K562 (cell line): ENCODE measurements around the gene GGPS1. TPM values are rescaled to one million over a fixed set of nuclear protein-coding genes. Genes with fewer than 3 reads are reported as not detected.

Source experiments
- ATAC-seq: fragments of 200-7000 bp; cut with Tn5 transposase; 3 replicates; pipeline ENCODE4 v1.9.1; 2020; ENCODE audit warnings: moderate library complexity
- BruUV-seq: library from RNA; stranded (reverse); fragments of 400-500 nt; replicated peaks from 2 replicates; lab custom pipeline; 2021; lab: Mats Ljungman, UMichigan
- CTCF ChIA-PET: fragments of 300-600 bp; formaldehyde crosslinking; extraction: SDS; loops from one replicate; lab custom pipeline; 2021; ENCODE audit warnings: low intra/inter-chr PET ratio; lab: Yijun Ruan, JAX
- POLR2A ChIA-PET: fragments of 300-600, 350-650 bp; sonication (Branson Sonifier 250); formaldehyde crosslinking; extraction: SDS; loops from one replicate; lab custom pipeline; 2021; ENCODE audit warnings: antibody characterized with exemption, inconsistent platforms; lab: Yijun Ruan, JAX
- DNase-seq, 4 experiments: peaks; one replicate each; pipeline versions ENCODE4 v3.0.0 to v3.0.0-alpha.2; 2011 to 2018; ENCODE audit warnings: low spot score in 3 of 4, mixed read lengths in 3 of 4; ENCODE audit errors: extremely low read depth in 1 of 4
- FAIRE-seq: peaks from 2 replicates; lab custom pipeline; 2011; peaks lifted over from hg19 to GRCh38; lab: Jason Lieb, UNC
- H2AFZ ChIP-seq: 2 replicates; pipeline ENCODE4 v1.6.0; 2011; ENCODE audit warnings: low read depth, low read length, control low read depth, inconsistent platforms
- H3K27ac ChIP-seq: fragments of 200-600 bp; 3 replicates; pipeline ENCODE4 v1.8.0; 2011; ENCODE audit warnings: low read depth, mild to moderate bottlenecking, control low read depth, inconsistent platforms, low read length, moderate library complexity, mixed read lengths; ENCODE audit errors: extremely low read depth
- H3K27me3 ChIP-seq, 2 experiments: fragments of 300-600 bp in 1 of 2; 2 replicates in 1 of 2; 3 replicates in 1 of 2; pipeline versions ENCODE4 v1.6.0 to v1.8.0; 2011; ENCODE audit warnings: inconsistent platforms in 2 of 2, low read length in 2 of 2, mild to moderate bottlenecking in 1 of 2, mixed read lengths in 1 of 2, moderate library complexity in 1 of 2; ENCODE audit not compliant: control insufficient read depth in 2 of 2, insufficient read depth in 2 of 2
- H3K36me3 ChIP-seq: fragments of 300-600 bp; 3 replicates; pipeline ENCODE4 v1.8.0; 2011; ENCODE audit warnings: mild to moderate bottlenecking, low read length, inconsistent platforms; ENCODE audit not compliant: control insufficient read depth, insufficient read depth
- H3K4me1 ChIP-seq, 2 experiments: fragments of 200-600 bp in 1 of 2; replicated peaks in 1 of 2; 2 replicates in 1 of 2; 3 replicates in 1 of 2; pipeline versions ENCODE4 v1.5.1 to v1.8.0; 2011; ENCODE audit warnings: inconsistent platforms in 2 of 2, low read length in 2 of 2, mild to moderate bottlenecking in 1 of 2, mixed read lengths in 1 of 2, moderate library complexity in 1 of 2; ENCODE audit not compliant: control insufficient read depth in 2 of 2, insufficient read depth in 2 of 2
- H3K4me2 ChIP-seq: 2 replicates; pipeline ENCODE4 v1.6.1; 2011; ENCODE audit warnings: low read length, control low read depth, inconsistent platforms, mixed read lengths; ENCODE audit not compliant: insufficient read depth
- H3K4me3 ChIP-seq: fragments of 200-600 bp; sonication (generic), shearing (Covaris generic); 2 replicates; pipeline ENCODE4 v1.5.1; 2016; ENCODE audit warnings: control low read depth, inconsistent platforms
- H3K79me2 ChIP-seq: fragments of 200-600 bp; 3 replicates; pipeline ENCODE4 v1.8.0; 2011; ENCODE audit warnings: low read length, inconsistent platforms; ENCODE audit not compliant: control insufficient read depth, insufficient read depth
- H3K9ac ChIP-seq, 2 experiments: 2 replicates each; pipeline versions ENCODE4 v1.6.0 to v1.6.1; 2011; ENCODE audit warnings: low read depth in 2 of 2, low read length in 2 of 2, control low read depth in 1 of 2, inconsistent platforms in 1 of 2, mild to moderate bottlenecking in 1 of 2, mixed read lengths in 1 of 2; ENCODE audit not compliant: insufficient read depth in 1 of 2
- H3K9me1 ChIP-seq: one replicate; pipeline ENCODE4 v1.6.0; 2011; ENCODE audit warnings: inconsistent platforms, mild to moderate bottlenecking, low read length, moderate library complexity; ENCODE audit not compliant: control insufficient read depth, insufficient read depth
- H3K9me3 ChIP-seq: replicated peaks from 2 replicates; pipeline ENCODE4 v1.5.1; 2011; ENCODE audit warnings: low read depth, low read length, inconsistent platforms; ENCODE audit not compliant: control insufficient read depth, insufficient read depth
- H4K20me1 ChIP-seq: replicated peaks from 2 replicates; pipeline ENCODE4 v1.6.1; 2011; ENCODE audit warnings: low read length, inconsistent platforms, mixed read lengths; ENCODE audit not compliant: control insufficient read depth, insufficient read depth
- ASH1L ChIP-seq: fragments of 450-650 bp; IDR thresholded peaks from 2 replicates; pipeline ENCODE4 v1.6.1; 2018; ENCODE audit warnings: borderline replicate concordance, mild to moderate bottlenecking, low read depth; ENCODE audit not compliant: partially characterized antibody
- CEBPG ChIP-seq, 3 experiments: fragments of 200-800 bp in 1 of 3; sonication (Bioruptor generic) in 1 of 3; sonication (generic) in 1 of 3; formaldehyde crosslinking in 1 of 3; IDR thresholded peaks in 2 of 3; conservative IDR thresholded peaks in 1 of 3; 2 replicates each; pipeline versions ENCODE4 v1.6.1 to v1.8.0; 2016 to 2022; ENCODE audit warnings: missing compliant biosample characterization in 2 of 3, missing genetic modification characterization in 2 of 3, mild to moderate bottlenecking in 1 of 3, missing genetic modification reagents in 1 of 3
- WGBS: fragments of 100-300 bp; shearing (Covaris generic); methylation state at CpG from one replicate; pipeline ENCODE4 v1.1.6; 2016; ENCODE audit warnings: low coverage, mixed read lengths; ENCODE audit not compliant: insufficient coverage; ENCODE audit errors: missing lambda C conversion rate; 5-methylcytosine and 5-hydroxymethylcytosine counted together
- in situ Hi-C: fragments of 300-500 bp; cut with MboI; formaldehyde crosslinking; loops from 4 replicates; pipeline ENCODE4 v1.15.0; 2018; ENCODE audit warnings: inconsistent platforms, mixed read lengths
- intact Hi-C: fragments of 100-400 bp; cut with micrococcal nuclease; formaldehyde crosslinking; loops from 2 replicates; pipeline ENCODE4 v1.14.2; 2022
- polyA plus RNA-seq, 8 experiments: library from polyadenylated mRNA; depleted of rRNA in 4 of 8; stranded (reverse) in 5 of 8; unstranded in 3 of 8; fragments of >200 nt; fragmentation: Nextera tagmentation in 2 of 8; fragmentation: Illumina TruSeq in 1 of 8; extraction: Ambion mirVana in 2 of 8; extraction: Trizol in 1 of 8; gene quantifications; 2 replicates each; pipeline versions ENCODE4 v1.2.1 to v1.2.3, GENCODE V29; 2011 to 2014; ENCODE audit warnings: inconsistent platforms in 1 of 8, missing spikeins in 1 of 8
- total RNA-seq, 7 experiments: library from RNA; depleted of rRNA in 6 of 7; stranded (reverse); fragments of >200 nt in 6 of 7; fragmentation: Illumina TruSeq in 2 of 7; extraction: Trizol in 2 of 7; gene quantifications; 2 replicates each; pipeline versions ENCODE4 v1.2.1 to v1.2.3, GENCODE V29; 2011 to 2021; ENCODE audit warnings: low replicate concordance in 1 of 7
- TF ChIP-seq, protein P1 (sequence below), 2 experiments: fragments of 450-650 bp in 1 of 2; sonication (generic) in 1 of 2; formaldehyde crosslinking in 1 of 2; IDR thresholded peaks in 1 of 2; conservative IDR thresholded peaks in 1 of 2; 2 replicates each; pipeline versions ENCODE4 v1.6.1 to v1.8.1; 2016 to 2023; ENCODE audit warnings: mild to moderate bottlenecking in 2 of 2, moderate library complexity in 2 of 2, inconsistent platforms in 1 of 2, missing genetic modification reagents in 1 of 2

Gene GGPS1
- total and polyA plus RNA-seq, 9 of the 15 experiments (the other 6 are each of a cell fraction or from before 2014, with no cell fraction given) = 18.8 to 104 (median 56.3) TPM

DNA sequence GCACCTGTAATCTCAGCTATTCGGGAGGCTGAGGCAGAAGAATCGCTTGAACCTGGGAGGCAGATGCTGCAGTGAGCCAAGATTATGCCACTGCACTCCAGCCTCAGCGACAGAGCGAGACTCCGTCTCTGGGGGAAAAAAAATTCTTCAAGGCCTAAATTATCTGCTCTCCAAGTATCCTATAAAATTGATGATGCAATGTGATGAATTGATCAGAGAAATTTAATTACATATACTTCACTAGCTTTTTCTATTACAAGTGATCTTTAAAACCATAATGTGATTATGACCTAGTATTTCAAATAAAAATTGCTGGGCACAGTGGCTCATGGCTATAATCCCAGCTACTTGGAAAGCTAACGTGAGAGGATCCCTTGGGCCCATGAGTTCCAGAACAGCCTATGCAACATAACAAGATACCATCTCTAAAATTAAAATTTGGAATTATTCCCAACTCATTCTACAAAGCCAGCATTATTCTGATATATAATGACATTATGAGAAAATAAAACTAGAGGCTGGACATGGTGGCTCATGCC lies 44.1 kb upstream of the GGPS1 start:
- no peak for FAIRE-seq
- Histone ChIP-seq H3K27ac (no peak overlapping the region), H3K79me2 (peaks cover 98% of the 10 kb centered on the region), H4K20me1 (peaks cover 25% of the 10 kb centered on the region), H3K9me1 (no peaks in the 10 kb centered on the region), H3K9ac (no peak overlapping the region), H2AFZ (no peak overlapping the region), H3K4me2 (no peak overlapping the region), H3K27me3 (no peaks in the 10 kb centered on the region), H3K4me1 (peaks cover 17 to 21% of the 10 kb centered on the region in 2 experiments), H3K9me3 (no peaks in the 10 kb centered on the region), H3K4me3 (no peak overlapping the region), H3K36me3 (no peaks in the 10 kb centered on the region)
- DNase-seq = no peak
- 97% methylated on average over 6 of the region's 6 CpGs for WGBS
- no peak for ATAC-seq
- no peak for TF ChIP-seq ASH1L
- TF ChIP-seq, protein P1, sequence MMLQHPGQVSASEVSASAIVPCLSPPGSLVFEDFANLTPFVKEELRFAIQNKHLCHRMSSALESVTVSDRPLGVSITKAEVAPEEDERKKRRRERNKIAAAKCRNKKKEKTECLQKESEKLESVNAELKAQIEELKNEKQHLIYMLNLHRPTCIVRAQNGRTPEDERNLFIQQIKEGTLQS (IDR thresholded peaks at IDR 0.05) = peak; percentile 79
- TF ChIP-seq, protein P1 (CRISPR knock-in tag; conservative IDR thresholded peaks at IDR 0.05) = no peak
- no peak for TF ChIP-seq CEBPG (CRISPR knock-in tag; IDR thresholded peaks at IDR 0.05)
- peak; percentile 43 to 71; a peak in 1 of 4 replicates for TF ChIP-seq CEBPG (tag; conservative IDR thresholded peaks at IDR 0.05 in 1 of 2, IDR thresholded peaks at IDR 0.05 in 1 of 2)
- in situ Hi-C loops = no loop called here
- BruUV-seq = no TSS peak
- CTCF ChIA-PET = no interaction called here
- intact Hi-C loops = no loop called here
- POLR2A ChIA-PET = interaction anchor here (1.5 kb wide), 1 partner anchor 9 kb away, joined by 3 read pairs; no protein-coding TSS in a partner anchor
